HG02588 (cell line): ENCODE measurements around the gene NOL4L.
"Not testable (repeated sequence)": the region's sequence is repeated elsewhere in the genome, so short reads cannot be mapped to it uniquely, and the experiment has no call there.

ENCODE experiments used
- ATAC-seq: cut with Tn5 transposase; IDR thresholded peaks from one replicate; pipeline ENCODE4 v1.9.1; 2021; ENCODE audit warnings: mild to moderate bottlenecking, moderate library complexity; ENCODE audit not compliant: unreplicated experiment

The NOL4L gene

DNA sequence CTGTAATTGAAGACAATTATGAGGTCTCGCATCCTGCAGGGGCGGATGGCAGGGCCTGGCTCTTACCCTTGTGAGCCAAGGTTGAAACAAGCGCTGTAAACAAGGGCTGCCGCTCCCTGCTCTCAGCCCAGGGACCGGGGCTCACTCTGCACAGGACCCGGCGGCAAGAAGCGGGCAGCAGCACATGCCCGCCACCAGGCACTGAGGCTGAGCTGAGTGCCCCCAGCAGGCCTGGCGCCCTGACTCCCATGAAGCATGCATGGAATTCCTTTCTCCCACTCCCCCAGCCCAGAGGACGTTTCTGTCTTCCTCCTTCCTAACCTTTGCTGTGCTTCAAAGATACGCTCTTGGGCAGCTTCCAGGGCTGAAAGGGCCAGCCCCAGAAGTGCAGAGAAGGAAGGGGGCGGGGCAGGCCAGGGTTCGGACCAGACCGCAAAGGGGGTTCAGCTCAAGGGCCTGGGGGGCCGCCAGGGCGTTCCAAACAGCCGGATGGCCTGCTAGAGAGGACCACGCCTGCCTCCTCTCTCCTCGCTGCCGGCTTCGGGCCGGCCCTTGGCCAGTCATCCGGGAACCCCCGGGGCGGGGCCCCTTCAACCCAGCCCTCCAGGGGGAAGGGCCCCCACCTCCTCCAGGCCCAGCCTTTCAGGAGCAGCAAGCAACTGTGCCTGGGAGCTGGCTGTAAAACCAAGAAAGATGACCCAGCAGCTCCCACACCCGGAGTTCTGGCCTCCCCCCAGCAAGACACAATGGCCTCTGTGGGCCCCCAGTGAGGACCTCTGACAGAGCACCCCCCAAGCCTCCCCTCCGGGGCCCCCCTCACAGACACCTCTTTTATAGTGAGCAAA is 109.9 kb downstream of the NOL4L start:
- no peak for ATAC-seq

- no peak for ATAC-seq
Observed at GRCh38 chr20:32474717-32474966, 110.5 kb downstream of the NOL4L start.

GRCh38 chr20:32474009-32474716 is 111.0 kb downstream of the NOL4L start:
- ATAC-seq = no peak

DNA sequence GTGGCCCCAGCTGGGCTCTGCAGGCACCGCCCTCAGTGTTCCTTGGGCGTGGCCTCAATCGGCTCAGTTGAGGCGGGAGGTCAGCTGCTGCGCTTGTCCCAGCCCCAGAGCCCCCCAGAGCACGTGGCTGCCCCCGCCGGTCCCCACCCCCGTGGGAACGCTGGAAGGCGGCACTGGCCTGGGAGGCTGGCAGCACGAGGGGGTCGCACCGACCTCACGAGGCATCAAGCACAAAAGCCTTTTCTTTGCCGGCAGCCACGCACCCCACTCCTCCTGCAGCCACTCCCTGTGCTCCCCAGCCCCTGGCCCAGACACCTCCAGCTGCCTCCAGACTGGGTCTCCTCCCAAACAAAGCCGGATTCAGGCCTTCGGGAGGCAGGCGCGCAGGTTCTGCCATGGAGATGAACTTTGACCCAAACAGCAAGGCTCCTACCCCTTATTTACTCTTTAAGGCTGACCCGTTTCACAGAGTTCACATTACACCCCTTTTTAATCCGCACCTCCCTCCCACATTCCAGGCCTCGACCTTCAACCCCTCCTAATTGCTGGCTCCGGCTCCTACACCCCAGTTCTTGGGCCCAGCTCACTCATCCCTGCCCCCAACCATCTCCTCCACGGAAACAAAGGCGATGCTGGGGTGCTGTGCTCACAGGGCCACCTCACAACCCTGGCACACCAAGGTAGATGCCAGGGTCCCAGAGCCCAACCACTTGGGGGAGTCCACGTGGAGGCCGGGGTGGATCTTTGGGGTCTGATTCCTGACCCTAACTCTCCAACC is 111.7 kb downstream of the NOL4L start:
- ATAC-seq = no peak

- ATAC-seq = no peak
Observed at GRCh38 chr20:32472581-32473207, 112.4 kb downstream of the NOL4L start.

DNA sequence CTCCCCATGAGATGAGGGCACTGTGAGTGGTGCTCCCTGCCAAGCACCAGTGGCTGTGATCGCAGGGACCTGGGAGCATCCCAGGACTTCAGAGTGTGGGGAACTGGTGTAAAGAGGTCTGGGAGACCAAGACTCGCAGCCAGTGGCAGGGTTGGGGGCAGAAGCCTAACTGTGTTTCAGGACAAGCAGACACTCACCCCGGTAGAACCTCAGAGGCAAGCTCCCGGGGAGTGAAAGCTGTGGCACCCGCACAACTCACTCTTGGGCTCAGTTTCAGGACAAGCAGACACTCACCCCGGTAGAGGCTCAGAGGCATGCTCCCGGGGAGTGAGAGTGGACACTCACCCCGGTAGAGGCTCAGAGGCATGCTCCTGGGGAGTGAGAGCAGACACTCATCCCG is 114.2 kb downstream of the NOL4L start:
- ATAC-seq = no peak

DNA sequence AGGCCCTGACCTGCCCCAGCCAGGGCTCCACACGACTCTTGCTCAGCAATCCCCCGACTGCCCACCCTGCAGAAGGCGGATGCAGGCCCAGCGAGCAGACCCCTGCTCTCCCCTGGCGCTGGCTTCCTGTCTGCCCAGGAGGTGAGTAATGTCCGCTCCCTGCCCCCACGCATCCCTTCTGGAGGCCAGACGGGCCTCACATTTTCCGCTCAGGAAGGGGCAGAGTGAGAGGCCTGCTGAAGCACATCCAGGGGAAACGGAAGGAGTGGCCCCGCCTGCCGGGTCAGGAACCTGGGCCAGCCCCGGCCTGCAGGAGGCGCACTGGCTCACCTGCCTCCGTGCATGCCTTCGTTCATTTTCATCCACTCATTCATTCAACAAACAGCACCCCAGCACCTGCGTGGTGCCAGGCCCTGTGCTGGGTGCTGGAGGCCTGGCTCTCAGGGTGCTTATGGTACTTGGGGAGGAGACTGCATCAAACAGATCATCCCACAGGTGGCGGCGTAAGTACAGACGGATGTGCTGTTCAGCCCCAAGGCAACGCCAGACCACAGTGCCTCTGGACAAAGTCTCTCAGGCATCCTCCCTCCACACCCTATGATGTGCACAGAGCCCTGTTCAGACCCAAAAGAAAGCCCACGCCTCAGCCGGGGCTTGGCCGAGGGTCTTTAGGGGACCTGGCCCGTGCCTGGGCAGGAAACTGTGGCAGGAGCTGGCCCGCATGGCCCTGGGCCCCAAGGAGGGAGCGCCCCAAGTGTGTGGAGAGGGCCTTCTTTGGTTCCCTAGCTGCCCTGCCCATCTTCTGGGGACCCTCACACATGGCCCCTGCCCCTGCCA is 114.9 kb downstream of the NOL4L start:
- ATAC-seq = no peak

DNA sequence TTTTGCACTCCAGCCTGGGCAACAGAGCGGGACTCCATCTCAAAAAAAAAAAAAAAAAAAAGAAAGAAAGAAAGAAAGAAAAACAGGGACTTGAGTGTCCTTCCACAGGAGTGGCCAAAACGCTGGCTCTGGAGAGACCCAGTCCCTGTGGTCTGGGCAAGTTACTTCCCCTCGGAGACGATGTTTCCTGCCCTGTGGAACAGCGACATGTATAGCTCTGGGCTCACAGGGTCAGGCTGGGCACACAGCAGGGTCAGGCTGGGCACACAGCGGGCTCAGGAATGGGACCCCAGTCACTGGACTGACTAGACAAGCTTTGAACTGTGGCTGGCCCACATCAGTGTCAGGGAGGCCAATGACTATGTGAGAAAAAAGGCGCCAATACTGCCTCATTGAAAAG is 116.3 kb downstream of the NOL4L start:
- no peak for ATAC-seq

DNA sequence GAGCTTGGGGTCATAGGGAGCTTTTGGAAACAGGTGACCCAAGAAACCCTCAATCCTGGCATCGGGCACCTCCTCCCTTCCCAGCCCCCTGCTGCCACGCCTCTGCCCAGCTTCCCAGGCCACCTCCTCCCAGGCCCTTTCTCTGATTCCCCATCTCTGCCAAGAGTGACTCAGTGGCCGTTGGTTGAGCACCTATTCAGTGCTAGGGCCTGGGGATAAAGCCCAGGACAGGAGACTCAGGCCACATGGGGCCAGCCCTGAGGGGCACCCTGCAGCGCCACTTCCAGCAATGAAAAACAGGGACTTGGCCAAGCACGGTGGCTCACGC is 116.9 kb downstream of the NOL4L start:
- no peak for ATAC-seq

DNA sequence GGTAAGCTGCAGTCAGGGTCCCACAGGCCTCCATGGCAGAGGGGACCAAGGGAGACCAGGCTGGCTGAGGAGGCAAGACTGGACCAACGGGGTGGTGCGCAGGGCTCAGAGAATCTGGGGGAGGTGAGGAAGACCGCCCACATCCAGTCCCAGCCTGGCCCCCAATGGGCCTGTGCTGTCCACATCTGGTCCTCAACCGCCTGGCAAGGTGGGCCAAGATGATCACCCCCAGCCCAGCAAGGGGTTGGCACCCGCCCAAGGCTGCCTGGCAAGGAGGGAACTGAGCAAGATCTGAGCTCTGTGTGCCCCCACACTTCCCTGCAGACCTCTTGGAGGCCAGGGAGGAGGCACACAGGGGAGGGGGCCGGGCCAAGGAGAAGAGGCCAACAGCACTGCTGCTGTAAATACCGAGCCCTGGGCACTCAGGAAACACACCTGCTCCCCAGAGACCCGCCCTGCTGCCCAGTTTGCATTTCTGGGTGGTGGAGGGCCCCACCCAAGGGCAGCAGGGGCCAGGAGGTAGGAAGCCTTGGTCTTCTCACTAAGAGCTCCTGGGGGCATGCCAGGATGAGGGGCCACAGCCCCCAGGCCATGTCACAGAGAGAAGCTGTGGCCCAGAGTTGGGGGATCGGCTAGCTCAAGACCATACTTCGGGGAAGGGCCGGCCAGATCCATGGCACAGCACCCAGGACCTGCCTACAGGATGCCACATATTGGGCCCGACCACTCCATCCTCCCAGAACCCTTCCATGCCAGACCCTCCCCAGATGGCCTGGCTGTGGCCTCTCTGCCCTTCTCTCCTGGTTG is 117.4 kb downstream of the NOL4L start:
- no peak for ATAC-seq

GRCh38 chr20:32466739-32467505 is 118.2 kb downstream of the NOL4L start:
- no peak for ATAC-seq

DNA sequence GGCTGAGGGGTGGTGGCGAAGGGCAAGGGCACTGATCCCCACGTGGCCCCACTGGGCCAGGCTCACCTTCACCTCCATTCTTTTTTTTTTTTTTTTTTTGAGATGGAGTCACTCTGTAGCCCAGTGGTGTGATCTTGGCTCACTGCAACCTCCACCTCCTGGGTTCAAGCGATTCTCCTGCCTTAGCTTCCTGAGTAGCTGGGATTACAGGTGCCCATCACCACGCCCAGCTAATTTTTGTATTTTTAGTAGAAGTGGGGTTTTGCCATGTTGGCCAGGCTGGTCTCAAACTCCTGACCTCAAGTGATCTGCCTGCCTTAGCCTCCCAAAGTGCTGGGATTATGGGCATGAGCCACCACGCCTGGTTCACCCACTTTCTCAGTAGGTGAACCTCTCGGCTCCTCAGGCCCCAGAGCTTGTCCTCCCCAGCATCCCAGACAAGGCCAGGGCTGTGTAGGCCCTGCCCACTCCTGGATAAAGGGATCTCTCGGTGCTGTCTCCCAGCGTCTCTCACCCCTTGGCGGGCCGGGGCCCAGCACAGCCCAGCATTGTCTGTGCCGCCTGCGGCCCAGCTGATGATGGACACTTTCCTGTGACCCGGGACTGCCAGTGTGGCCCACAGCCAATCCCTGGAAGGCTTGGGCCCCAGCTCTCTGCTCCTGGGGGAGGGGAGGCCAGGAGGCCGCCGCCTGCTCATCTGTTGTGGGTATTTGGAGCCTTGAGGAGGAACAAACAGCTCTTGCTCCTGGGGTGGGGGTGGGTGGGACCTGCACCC is 119.0 kb downstream of the NOL4L start:
- ATAC-seq = not testable (repeated sequence)

DNA sequence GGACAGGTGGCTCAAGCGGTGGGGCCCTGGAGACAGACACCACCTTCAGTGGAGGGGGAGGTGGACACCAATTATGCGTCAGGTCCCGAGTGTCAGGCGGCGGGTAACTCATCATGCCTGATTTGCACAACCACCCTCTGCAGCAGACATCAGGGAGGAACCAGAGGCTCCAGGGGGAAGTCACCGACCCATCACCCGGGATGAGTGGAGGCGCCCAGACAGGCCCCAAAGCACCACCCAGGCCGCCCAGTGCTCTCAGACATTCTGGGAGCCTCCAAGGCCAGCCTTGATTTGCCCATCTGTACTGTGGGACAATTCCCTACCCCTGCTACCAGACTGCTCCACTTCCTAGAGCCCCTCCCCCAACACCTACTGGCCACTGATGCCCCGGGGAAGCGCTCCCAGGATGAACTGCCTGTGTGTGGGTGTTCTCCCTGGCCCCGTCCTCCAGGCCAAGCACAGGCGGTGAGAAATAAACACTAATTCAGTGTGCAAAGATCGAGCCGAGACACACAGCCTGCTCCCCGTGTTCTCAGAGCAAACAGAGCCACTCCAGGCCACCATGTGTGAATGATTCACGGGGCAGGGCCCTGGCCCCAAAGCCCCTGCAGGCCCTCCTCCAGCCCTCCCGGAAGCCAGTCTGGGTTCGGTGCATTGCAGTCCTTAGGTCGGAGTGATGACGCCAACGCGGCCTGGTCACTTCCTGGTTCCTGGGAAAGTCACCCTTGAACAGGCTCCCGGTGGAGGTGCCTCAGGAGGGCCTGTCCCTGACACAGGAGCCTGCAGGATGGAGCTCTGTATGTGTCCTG is 119.8 kb downstream of the NOL4L start:
- ATAC-seq = no peak

GRCh38 chr20:32464401-32465091 is 120.6 kb downstream of the NOL4L start:
- ATAC-seq = no peak

DNA sequence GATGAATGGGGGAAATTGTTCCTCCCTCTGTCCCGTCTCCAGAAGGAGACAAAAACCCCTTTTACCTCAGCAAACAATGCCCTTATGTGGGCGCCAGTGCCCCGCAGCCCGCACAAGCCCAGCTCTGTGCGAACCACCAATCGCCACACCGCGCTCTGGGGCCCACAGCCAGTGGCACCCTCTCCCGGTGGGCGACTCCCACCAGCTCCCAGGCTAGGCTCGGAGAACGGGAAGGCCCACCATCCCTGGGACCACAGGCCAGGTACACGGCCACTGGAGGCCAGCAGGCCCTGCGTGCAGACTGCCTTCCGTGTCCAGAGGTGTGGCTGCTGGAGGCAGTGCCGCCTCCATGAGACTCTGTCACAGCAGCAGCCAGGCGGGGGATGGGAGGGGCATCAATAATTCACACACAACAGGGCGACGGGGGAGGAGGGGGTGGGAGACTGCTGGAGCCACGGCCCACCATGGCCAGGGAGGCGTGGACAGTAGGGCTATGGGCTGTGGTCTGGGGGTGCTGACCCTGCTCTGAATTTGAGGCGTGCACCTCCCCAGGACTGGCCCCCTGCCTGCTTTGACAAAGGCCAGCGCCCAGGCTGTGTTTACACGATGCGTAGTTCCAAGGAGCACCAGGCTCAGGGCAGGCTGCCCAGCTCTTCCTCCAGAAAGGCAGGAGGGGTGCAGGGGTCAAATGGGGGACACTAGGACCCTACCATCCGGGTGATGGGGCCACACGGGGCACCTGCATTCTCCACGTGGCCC is 121.3 kb downstream of the NOL4L start:
- no peak for ATAC-seq
